GM12872 (cell line): Measurements from ENCODE around the gene CD247.

Source experiments
- CTCF ChIP-seq: IDR thresholded peaks from 3 replicates; pipeline ENCODE4 v1.5.1; 2011; ENCODE audit warnings: low read depth, mild to moderate bottlenecking, low read length, moderate library complexity; ENCODE audit not compliant: insufficient read depth

CD247 gene

GRCh38 chr1:167392200-167392696 is 126.1 kb downstream of the CD247 start:
- no peak for TF ChIP-seq CTCF

GRCh38 chr1:167388976-167389375 is 129.4 kb downstream of the CD247 start:
- no peak for TF ChIP-seq CTCF

GRCh38 chr1:167387251-167387910 is 130.9 kb downstream of the CD247 start:
- no peak for TF ChIP-seq CTCF
